GM18505 (cell line): ENCODE measurements around the gene PDXDC1.
"Not testable (repeated sequence)": the region's sequence is repeated elsewhere in the genome, so short reads cannot be mapped to it uniquely, and the experiment has no call there.

Source experiments
- ATAC-seq: cut with Tn5 transposase; IDR thresholded peaks from one replicate; pipeline ENCODE4 v1.9.1; 2021; ENCODE audit not compliant: unreplicated experiment
- POLR2A ChIP-seq: IDR thresholded peaks from 4 replicates; pipeline ENCODE4 v1.6.1; 2011; ENCODE audit warnings: borderline replicate concordance; ENCODE audit not compliant: insufficient read depth, insufficient read length; ENCODE audit errors: extremely low read depth

The PDXDC1 gene

GRCh38 chr16:15028801-15029698 lies 54.2 kb downstream of the PDXDC1 start:
- ATAC-seq = not testable (repeated sequence)

GRCh38 chr16:15029749-15030148 lies 54.9 kb downstream of the PDXDC1 start:
- not testable (repeated sequence) for ATAC-seq

- TF ChIP-seq POLR2A = no peak
- ATAC-seq = no peak
These were observed 56.4 kb downstream of the PDXDC1 start for GRCh38 chr16:15031179-15031578.

GRCh38 chr16:15031586-15031985 lies 56.8 kb downstream of the PDXDC1 start:
- ATAC-seq = no peak
- TF ChIP-seq POLR2A = no peak

GRCh38 chr16:15032547-15033308 lies 57.9 kb downstream of the PDXDC1 start:
- TF ChIP-seq POLR2A = no peak
- no peak for ATAC-seq

- no peak for ATAC-seq
- TF ChIP-seq POLR2A = no peak
These were observed 58.5 kb downstream of the PDXDC1 start for GRCh38 chr16:15033309-15033707.

GRCh38 chr16:15034266-15035162 lies 59.7 kb downstream of the PDXDC1 start:
- no peak for ATAC-seq
- no peak for TF ChIP-seq POLR2A

- no peak for ATAC-seq
These were observed 60.4 kb downstream of the PDXDC1 start for GRCh38 chr16:15035163-15035729.

GRCh38 chr16:15037003-15037402 lies 62.2 kb downstream of the PDXDC1 start:
- TF ChIP-seq POLR2A = no peak
- ATAC-seq = no peak

More at GRCh38 chr16:15035163-15035729, 60.4 kb downstream of the PDXDC1 start:
- TF ChIP-seq POLR2A = no peak

GRCh38 chr16:15037745-15038144 lies 62.9 kb downstream of the PDXDC1 start:
- ATAC-seq = no peak
- TF ChIP-seq POLR2A = no peak

- no peak for ATAC-seq
These were observed 63.9 kb downstream of the PDXDC1 start for GRCh38 chr16:15038689-15039088.

GRCh38 chr16:15041271-15042004 lies 66.6 kb downstream of the PDXDC1 start:
- no peak for TF ChIP-seq POLR2A
- no peak for ATAC-seq

More at GRCh38 chr16:15038689-15039088, 63.9 kb downstream of the PDXDC1 start:
- no peak for TF ChIP-seq POLR2A
